Right renal pelvis (tissue), 4 donors: ENCODE measurements around the gene RRAGB. TPM values are rescaled to one million over a fixed set of nuclear protein-coding genes. Genes with fewer than 3 reads are reported as not detected.
"Not testable (repeated sequence)": the region's sequence is repeated elsewhere in the genome, so short reads cannot be mapped to it uniquely, and the experiment has no call there.

Experiments used
- DNase-seq, 4 donors: peaks; one replicate each; pipeline ENCODE4 v3.0.0-alpha.2; 2013; ENCODE audit warnings: low read depth in 4 of 4, low spot score in 3 of 4, missing footprints in 1 of 4
- polyA plus RNA-seq, 4 donors: library from polyadenylated mRNA; unstranded; fragments of 120-200 nt; gene quantifications; one replicate each; pipeline ENCODE4 v1.2.1, GENCODE V29; 2013; ENCODE audit not compliant: insufficient read length in 4 of 4

Gene RRAGB
- polyA plus RNA-seq, 4 donors = 37.5 to 47.0 (median 42.0) TPM

DNA sequence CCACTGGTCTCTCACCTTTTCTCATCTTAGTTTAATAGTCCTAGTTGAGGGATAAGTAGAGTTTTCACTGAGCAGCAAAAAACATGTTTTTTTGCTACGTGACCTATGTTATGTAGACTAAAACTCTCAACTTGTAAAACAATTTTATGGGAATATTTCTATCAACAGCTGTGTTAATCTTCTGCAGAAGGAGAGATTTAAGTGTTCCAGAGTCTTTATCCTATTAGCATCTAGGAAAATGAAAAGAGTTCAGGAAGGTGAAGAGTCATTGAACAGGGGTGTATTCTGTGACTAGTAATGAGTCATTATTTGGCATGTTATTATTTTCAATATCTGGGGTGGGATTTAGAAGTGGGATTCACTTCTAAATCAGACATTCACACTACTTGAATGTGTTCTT lies 41.9 kb downstream of the RRAGB start:
- DNase-seq = no peak

GRCh38 chrX:55767100-55767499 lies 49.6 kb downstream of the RRAGB start:
- no peak for DNase-seq

GRCh38 chrX:55774419-55774818 lies 56.9 kb downstream of the RRAGB start:
- DNase-seq = not testable (repeated sequence)

- no peak for DNase-seq
Measured at GRCh38 chrX:55777596-55777995, 60.0 kb downstream of the RRAGB start.

- DNase-seq = no peak
Measured at GRCh38 chrX:55778322-55778721, 60.8 kb downstream of the RRAGB start.

DNA sequence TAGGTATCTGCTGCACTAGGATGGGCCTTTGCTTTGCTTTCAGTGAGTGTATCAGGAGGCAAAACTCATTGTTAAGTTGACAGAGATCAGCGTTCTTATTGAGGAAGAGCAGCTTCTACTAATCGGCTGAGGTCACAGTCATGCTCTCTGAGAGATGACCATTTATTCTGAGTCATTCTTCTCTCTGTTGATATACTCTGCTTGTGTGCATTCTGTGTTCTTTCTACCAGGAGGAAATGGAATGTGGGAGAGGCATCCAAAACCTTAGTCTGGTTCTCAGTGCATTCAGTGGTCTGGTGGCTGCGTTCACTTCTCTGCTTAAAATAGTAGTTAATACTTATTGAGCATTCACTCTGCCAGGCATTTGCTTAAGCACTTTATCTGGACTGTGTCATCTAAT lies 66.2 kb downstream of the RRAGB start:
- DNase-seq = no peak

DNA sequence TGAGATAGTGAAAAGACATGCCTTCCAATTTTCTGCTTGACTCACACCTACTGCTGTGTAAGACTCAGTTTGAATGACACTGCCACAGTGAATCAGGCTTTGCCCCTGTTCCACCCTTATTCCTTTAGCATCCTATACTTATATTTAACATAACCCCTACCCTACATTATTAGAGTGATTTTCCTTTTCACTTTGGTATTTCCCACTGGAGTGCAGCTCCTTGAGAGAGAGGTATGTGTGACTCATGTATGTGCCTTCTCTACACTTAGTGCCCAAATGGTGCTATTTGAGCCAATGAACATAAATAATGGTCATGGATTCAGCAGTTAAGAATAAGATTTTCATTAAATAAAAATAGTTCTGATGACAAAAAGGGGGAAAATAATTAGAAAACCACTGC lies 69.5 kb downstream of the RRAGB start:
- DNase-seq = no peak

GRCh38 chrX:55787727-55788126 lies 70.2 kb downstream of the RRAGB start:
- no peak for DNase-seq

- no peak for DNase-seq
Measured at GRCh38 chrX:55794405-55794804, 76.9 kb downstream of the RRAGB start.

- no peak for DNase-seq
Measured at GRCh38 chrX:55796496-55796895, 78.9 kb downstream of the RRAGB start.

DNA sequence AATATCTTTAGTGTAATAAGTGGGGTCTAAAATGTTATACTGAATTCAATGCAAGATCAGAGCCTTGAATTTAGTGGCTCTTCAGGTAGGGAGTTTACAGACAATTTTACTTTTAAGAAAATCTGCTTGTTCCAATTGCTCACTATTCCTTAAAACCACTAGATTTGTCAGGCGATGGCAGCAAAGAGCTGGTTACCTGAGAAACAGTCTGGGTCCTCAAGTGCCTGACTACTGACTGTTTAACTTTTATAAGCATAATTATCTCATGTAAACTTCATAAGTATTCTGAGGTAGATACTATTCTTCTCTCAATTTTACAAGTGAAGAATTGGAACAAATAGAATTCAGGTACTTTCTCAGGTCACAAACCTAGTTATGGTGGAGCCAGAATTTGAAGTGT lies 84.3 kb downstream of the RRAGB start:
- DNase-seq = no peak

Other genes starting within 250 kb of the RRAGB start
- 10 to 100 TPM; 11.0 to 12.8 (median 12.5) TPM for gene USP51, start 227.9 kb upstream of the RRAGB start, polyA plus RNA-seq
- not detected for gene FOXR2, start 94.3 kb upstream of the RRAGB start, polyA plus RNA-seq